Ishikawa (cell line): Measurements from ENCODE around the gene TMPRSS6.

Source experiments
- CEBPB ChIP-seq: IDR thresholded peaks from 2 replicates; pipeline ENCODE4 v1.6.1; 2012
- EGR1 ChIP-seq: IDR thresholded peaks from 2 replicates; pipeline ENCODE4 v1.6.1; 2012
- EP300 ChIP-seq: IDR thresholded peaks from 2 replicates; pipeline ENCODE4 v1.6.1; 2012; ENCODE audit warnings: borderline replicate concordance
- RAD21 ChIP-seq: IDR thresholded peaks from 2 replicates; pipeline ENCODE4 v1.6.1; 2012; ENCODE audit warnings: low read depth
- TAF1 ChIP-seq: IDR thresholded peaks from 2 replicates; pipeline ENCODE4 v1.6.1; 2012; ENCODE audit warnings: low read depth, mild to moderate bottlenecking
- TF ChIP-seq, protein P1 (sequence below): IDR thresholded peaks from 2 replicates; pipeline ENCODE4 v1.6.1; 2012
- TF ChIP-seq, protein P2 (sequence below): IDR thresholded peaks from 2 replicates; pipeline ENCODE4 v1.6.1; 2012; ENCODE audit warnings: low read depth, mild to moderate bottlenecking

DNA sequence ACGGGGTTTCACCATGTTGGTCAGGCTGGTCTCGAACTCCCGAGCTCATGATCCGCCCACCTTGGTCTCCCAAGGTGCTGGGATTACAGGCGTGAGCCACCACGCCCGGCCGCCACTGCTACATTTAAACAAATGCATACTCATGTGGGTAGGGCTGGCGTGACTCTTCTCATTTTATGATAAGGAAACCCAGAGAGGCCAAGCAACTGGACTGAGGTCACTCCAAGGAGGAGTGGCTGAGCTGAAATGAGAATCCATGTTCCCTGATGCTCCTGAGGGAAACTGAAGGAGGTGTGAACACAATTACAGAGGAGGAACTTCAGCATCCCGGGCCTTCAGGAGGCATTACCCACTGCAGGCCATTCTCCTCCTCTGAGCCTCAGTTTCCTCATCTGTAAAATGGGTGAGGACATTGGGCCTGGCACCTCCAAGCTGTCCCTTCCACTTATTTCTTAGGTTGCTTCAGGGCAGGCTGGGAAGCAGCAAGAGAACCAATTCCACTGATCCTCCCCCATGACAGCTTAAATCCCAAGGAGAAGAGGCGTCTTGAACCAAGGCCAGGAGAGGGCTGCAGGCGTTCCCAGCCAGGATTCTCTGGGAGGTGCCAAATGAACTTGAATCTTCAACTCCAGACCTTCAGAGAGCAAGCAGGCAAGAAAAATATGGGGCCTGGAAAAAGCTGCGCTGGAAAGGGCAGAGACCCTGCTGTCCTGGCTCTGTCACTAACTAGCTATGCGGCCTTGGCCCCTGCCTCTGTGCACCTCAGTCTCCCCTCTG is 93.2 kb downstream of the TMPRSS6 start:
- TF ChIP-seq, protein P1, sequence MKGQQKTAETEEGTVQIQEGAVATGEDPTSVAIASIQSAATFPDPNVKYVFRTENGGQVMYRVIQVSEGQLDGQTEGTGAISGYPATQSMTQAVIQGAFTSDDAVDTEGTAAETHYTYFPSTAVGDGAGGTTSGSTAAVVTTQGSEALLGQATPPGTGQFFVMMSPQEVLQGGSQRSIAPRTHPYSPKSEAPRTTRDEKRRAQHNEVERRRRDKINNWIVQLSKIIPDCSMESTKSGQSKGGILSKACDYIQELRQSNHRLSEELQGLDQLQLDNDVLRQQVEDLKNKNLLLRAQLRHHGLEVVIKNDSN = no peak
- no peak for TF ChIP-seq TAF1
- TF ChIP-seq, protein P2, sequence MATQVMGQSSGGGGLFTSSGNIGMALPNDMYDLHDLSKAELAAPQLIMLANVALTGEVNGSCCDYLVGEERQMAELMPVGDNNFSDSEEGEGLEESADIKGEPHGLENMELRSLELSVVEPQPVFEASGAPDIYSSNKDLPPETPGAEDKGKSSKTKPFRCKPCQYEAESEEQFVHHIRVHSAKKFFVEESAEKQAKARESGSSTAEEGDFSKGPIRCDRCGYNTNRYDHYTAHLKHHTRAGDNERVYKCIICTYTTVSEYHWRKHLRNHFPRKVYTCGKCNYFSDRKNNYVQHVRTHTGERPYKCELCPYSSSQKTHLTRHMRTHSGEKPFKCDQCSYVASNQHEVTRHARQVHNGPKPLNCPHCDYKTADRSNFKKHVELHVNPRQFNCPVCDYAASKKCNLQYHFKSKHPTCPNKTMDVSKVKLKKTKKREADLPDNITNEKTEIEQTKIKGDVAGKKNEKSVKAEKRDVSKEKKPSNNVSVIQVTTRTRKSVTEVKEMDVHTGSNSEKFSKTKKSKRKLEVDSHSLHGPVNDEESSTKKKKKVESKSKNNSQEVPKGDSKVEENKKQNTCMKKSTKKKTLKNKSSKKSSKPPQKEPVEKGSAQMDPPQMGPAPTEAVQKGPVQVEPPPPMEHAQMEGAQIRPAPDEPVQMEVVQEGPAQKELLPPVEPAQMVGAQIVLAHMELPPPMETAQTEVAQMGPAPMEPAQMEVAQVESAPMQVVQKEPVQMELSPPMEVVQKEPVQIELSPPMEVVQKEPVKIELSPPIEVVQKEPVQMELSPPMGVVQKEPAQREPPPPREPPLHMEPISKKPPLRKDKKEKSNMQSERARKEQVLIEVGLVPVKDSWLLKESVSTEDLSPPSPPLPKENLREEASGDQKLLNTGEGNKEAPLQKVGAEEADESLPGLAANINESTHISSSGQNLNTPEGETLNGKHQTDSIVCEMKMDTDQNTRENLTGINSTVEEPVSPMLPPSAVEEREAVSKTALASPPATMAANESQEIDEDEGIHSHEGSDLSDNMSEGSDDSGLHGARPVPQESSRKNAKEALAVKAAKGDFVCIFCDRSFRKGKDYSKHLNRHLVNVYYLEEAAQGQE = no peak
- TF ChIP-seq CEBPB = no peak
- no peak for TF ChIP-seq EP300
- TF ChIP-seq EGR1 = no peak
- no peak for TF ChIP-seq RAD21
